ENCODE measurements around the gene SPO11. TPM values are rescaled to one million over a fixed set of nuclear protein-coding genes. Genes with fewer than 3 reads are reported as not detected.

The SPO11 gene
- total and polyA plus RNA-seq, 7 donors: not detected

GRCh38 chr20:57353351-57353750, 23.7 kb downstream of the SPO11 start:
- Histone ChIP-seq H3K4me1 (peaks cover 11% of the 10 kb centered on the region), H3K36me3 (ENCODE audit: insufficient read depth in 1 of 2, low read depth in 1 of 2) (peaks cover 5 to 9% of the 10 kb centered on the region in 2 donors), H3K9me3 (no peaks in the 10 kb centered on the region), H3K4me3 (no peak overlapping the region), H3K27ac (no peak overlapping the region), H3K27me3 (ENCODE audit: insufficient read depth in 3 of 3, low read length in 2 of 3) (no peaks in the 10 kb centered on the region)
- no peak for TF ChIP-seq CTCF (IDR thresholded peaks at IDR 0.05)
- ATAC-seq: no peak
- DNase-seq: no peak
- WGBS, 3 donors: 92 to 94% (median 93%) methylated on average over 9 of the region's 9 CpGs
- intact Hi-C loops (cut with DNase I): no loop called here

- Histone ChIP-seq H3K36me3 (ENCODE audit: insufficient read depth in 1 of 2, low read depth in 1 of 2) (peaks cover 8 to 50% of the 10 kb centered on the region in 2 donors), H3K27ac (no peak overlapping the region), H3K4me3 (no peak overlapping the region), H3K9me3 (no peaks in the 10 kb centered on the region), H3K27me3 (ENCODE audit: insufficient read depth in 3 of 3, low read length in 2 of 3) (no peaks in the 10 kb centered on the region), H3K4me1 (no peaks in the 10 kb centered on the region)
- TF ChIP-seq CTCF (IDR thresholded peaks at IDR 0.05): no peak
- intact Hi-C loops (cut with DNase I): no loop called here
- 85 to 92% (median 87%) methylated on average over 6 of the region's 6 CpGs for WGBS, 3 donors
- ATAC-seq: peak in 3 of 4 donors; percentile 49 to 63 (median 58)
- DNase-seq: no peak
These were observed 31.9 kb downstream of the SPO11 start for GRCh38 chr20:57361517-57361916.

- no peaks in the 10 kb centered on the region for H3K4me1 ChIP-seq
- intact Hi-C loops (cut with DNase I): no loop called here
- TF ChIP-seq CTCF (IDR thresholded peaks at IDR 0.05): no peak
- H3K27ac ChIP-seq: no peak overlapping the region
- no peak overlapping the region for H3K4me3 ChIP-seq
- peaks cover 25 to 79% of the 10 kb centered on the region in 2 donors for H3K36me3 ChIP-seq (ENCODE audit: insufficient read depth in 1 of 2, low read depth in 1 of 2)
- H3K9me3 ChIP-seq: no peaks in the 10 kb centered on the region
- DNase-seq (no peak), ATAC-seq (no peak)
- H3K27me3 ChIP-seq (ENCODE audit: insufficient read depth in 3 of 3, low read length in 2 of 3): no peaks in the 10 kb centered on the region
These were observed 34.8 kb downstream of the SPO11 start for GRCh38 chr20:57364451-57364850.

- ATAC-seq (no peak), DNase-seq (no peak)
- no peaks in the 10 kb centered on the region for H3K27me3 ChIP-seq (ENCODE audit: insufficient read depth in 3 of 3, low read length in 2 of 3)
- TF ChIP-seq CTCF (IDR thresholded peaks at IDR 0.05): no peak
- H3K4me3 ChIP-seq: no peak overlapping the region
- H3K36me3 ChIP-seq (ENCODE audit: insufficient read depth in 1 of 2, low read depth in 1 of 2): peaks cover 40 to 100% of the 10 kb centered on the region in 2 donors
- H3K27ac ChIP-seq: no peak overlapping the region
- 78 to 86% (median 81%) methylated on average over 3 of the region's 3 CpGs for WGBS, 3 donors
- intact Hi-C loops (cut with DNase I): no loop called here
- H3K4me1 ChIP-seq: no peaks in the 10 kb centered on the region
- H3K9me3 ChIP-seq: no peaks in the 10 kb centered on the region
These were observed 40.0 kb downstream of the SPO11 start for GRCh38 chr20:57369596-57369995.

- intact Hi-C loops (cut with DNase I): loop anchor here (10.0 kb wide), 2 partner anchors 224 to 334 kb away; no protein-coding TSS in a partner anchor
- H3K9me3 ChIP-seq: no peaks in the 10 kb centered on the region
- H3K27ac ChIP-seq: no peak overlapping the region
- no peak for DNase-seq
- WGBS, 3 donors: 88 to 92% (median 92%) methylated on average over 9 of the region's 9 CpGs
- no peaks in the 10 kb centered on the region for H3K27me3 ChIP-seq (ENCODE audit: insufficient read depth in 3 of 3, low read length in 2 of 3)
- no peak for TF ChIP-seq CTCF (IDR thresholded peaks at IDR 0.05)
- H3K4me3 ChIP-seq: no peak overlapping the region
- H3K4me1 ChIP-seq: no peaks in the 10 kb centered on the region
- H3K36me3 ChIP-seq (ENCODE audit: insufficient read depth in 1 of 2, low read depth in 1 of 2): peaks cover 40 to 100% of the 10 kb centered on the region in 2 donors
- no peak for ATAC-seq
These were observed 40.7 kb downstream of the SPO11 start for GRCh38 chr20:57370316-57370715.

All from psoas muscle (tissue), 8 donors.